Suprapubic skin (tissue), 3 donors: Measurements from ENCODE around the gene PLXDC1.

ENCODE experiments used
- CTCF ChIP-seq, 2 donors: fragments of 200-600 bp in 1 of 2; fragments of 450-650 bp in 1 of 2; sonication (generic) in 1 of 2; IDR thresholded peaks; one replicate each; pipeline ENCODE4 v1.5.1; 2016 to 2019; ENCODE audit warnings: antibody characterized with exemption in 2 of 2, mild to moderate bottlenecking in 1 of 2, moderate library complexity in 1 of 2
- POLR2AphosphoS5 ChIP-seq, 3 donors: sonication (generic); formaldehyde crosslinking; IDR thresholded peaks; one replicate each; pipeline ENCODE4 v1.6.1; 2017; ENCODE audit warnings: antibody characterized with exemption in 3 of 3

GRCh38 chr17:39139561-39139960 lies 11.9 kb downstream of the PLXDC1 start:
- no peak for TF ChIP-seq CTCF (IDR thresholded peaks at IDR 0.05)
- no peak for TF ChIP-seq POLR2AphosphoS5 (IDR thresholded peaks at IDR 0.05)
